Right atrium auricular region (tissue), 2 donors: Measurements from ENCODE around the gene TCP11X1. TPM values are rescaled to one million over a fixed set of nuclear protein-coding genes. Genes with fewer than 3 reads are reported as not detected.
"Not testable (repeated sequence)": the region's sequence is repeated elsewhere in the genome, so short reads cannot be mapped to it uniquely, and the experiment has no call there.

Source experiments
- DNase-seq: peaks from one replicate; pipeline ENCODE4 v3.0.0-alpha.2; 2019; ENCODE audit warnings: low spot score
- H3K27ac ChIP-seq, 2 donors: fragments of 200-600 bp; sonication (generic); 1 replicate in 1 of 2; 2 replicates in 1 of 2; pipeline ENCODE4 v1.5.1; 2016 to 2019
- H3K27me3 ChIP-seq, 2 donors: fragments of 200-600 bp; sonication (generic); one replicate each; pipeline versions ENCODE4 v1.5.1 to v1.6.0; 2017 to 2019
- H3K36me3 ChIP-seq: fragments of 200-600 bp; sonication (generic); one replicate; pipeline ENCODE4 v1.5.1; 2016
- H3K4me1 ChIP-seq, 2 donors: fragments of 200-600 bp; sonication (generic); one replicate each; pipeline versions ENCODE4 v1.5.1 to v1.6.0; 2017 to 2019
- H3K4me3 ChIP-seq, 2 donors: fragments of 200-600 bp; sonication (generic); 1 replicate in 1 of 2; 2 replicates in 1 of 2; pipeline ENCODE4 v1.5.1; 2017 to 2019; ENCODE audit warnings: mild to moderate bottlenecking in 1 of 2, moderate library complexity in 1 of 2
- H3K9me3 ChIP-seq, 2 donors: fragments of 200-600 bp; sonication (generic); one replicate each; pipeline ENCODE4 v1.5.1; 2019
- CTCF ChIP-seq, 2 donors: fragments of 200-600 bp; sonication (generic); IDR thresholded peaks; one replicate each; pipeline ENCODE4 v1.5.1; 2019; ENCODE audit warnings: antibody characterized with exemption in 2 of 2
- total RNA-seq, 2 donors: library from RNA; depleted of rRNA; stranded (reverse); fragments of >200 nt; gene quantifications; one replicate each; pipeline ENCODE4 v1.1.0, GENCODE V29; 2016

TCP11X1 gene
- not detected for total RNA-seq

GRCh38 chrX:102214986-102215385, at the start of gene TCP11X1:
Gene TCP11X1, plus strand, starts transcription at chrX:102215301.
- H3K4me3 ChIP-seq, H3K36me3 ChIP-seq, H3K4me1 ChIP-seq, H3K27ac ChIP-seq, H3K9me3 ChIP-seq, H3K27me3 ChIP-seq, DNase-seq: not testable (repeated sequence)

GRCh38 chrX:102185967-102186720, 29.0 kb upstream of the TCP11X1 start:
- Histone ChIP-seq H3K36me3 (no peaks in the 10 kb centered on the region), H3K9me3 (peaks cover 0 to 9% of the 10 kb centered on the region in 2 donors), H3K4me3 (no peak overlapping the region), H3K27me3 (no peaks in the 10 kb centered on the region), H3K4me1 (no peaks in the 10 kb centered on the region), H3K27ac (no peak overlapping the region)
- DNase-seq, result no peak
- no peak for TF ChIP-seq CTCF (IDR thresholded peaks at IDR 0.05)

- not testable (repeated sequence) for H3K9me3 ChIP-seq, H3K27me3 ChIP-seq, H3K4me3 ChIP-seq, DNase-seq, H3K36me3 ChIP-seq, H3K27ac ChIP-seq, H3K4me1 ChIP-seq
Measured at GRCh38 chrX:102207940-102208339, 7.2 kb upstream of the TCP11X1 start.

DNA sequence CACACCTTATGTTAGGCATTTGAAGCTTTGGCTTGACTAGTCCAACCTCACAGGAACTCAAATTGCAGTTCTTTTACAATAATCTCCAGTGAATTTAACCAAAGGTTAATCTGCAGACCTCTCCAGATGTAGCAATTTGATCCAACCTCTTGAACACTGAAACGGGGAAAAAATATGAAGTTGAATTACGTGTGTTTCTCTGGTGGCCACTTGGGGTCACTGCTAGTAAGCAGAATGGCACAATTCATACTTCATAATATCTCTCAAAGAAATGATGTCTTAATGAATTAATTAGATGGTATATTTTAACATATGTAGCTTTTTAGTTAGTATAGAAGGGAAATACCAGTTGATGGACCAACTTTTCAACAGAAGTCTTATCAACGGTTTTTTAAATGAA, 1.4 kb downstream of the TCP11X1 start:
- not testable (repeated sequence) for H3K36me3 ChIP-seq, H3K9me3 ChIP-seq, H3K4me3 ChIP-seq, DNase-seq, H3K27ac ChIP-seq, H3K4me1 ChIP-seq, H3K27me3 ChIP-seq

DNA sequence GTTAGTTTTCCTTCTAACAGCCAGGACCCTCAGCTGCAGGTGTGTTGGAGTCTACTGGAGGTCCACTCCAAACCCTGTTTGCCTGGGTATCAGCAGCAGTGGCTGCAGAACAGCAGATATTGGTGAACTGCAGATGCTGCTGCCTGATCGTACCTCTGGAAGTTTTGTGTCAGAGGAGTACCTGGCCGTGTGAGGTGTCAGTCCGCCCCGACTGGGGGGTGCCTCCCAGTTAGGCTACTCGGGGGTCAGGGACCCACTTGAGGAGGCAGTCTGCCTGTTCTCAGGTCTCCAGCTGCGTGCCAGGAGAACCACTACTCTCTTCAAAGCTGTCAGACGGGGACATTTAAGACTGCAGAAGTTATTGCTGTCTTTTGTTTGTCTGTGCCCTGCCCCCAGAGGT, 20.6 kb downstream of the TCP11X1 start:
- H3K27me3 ChIP-seq, DNase-seq, H3K9me3 ChIP-seq, H3K4me3 ChIP-seq, H3K36me3 ChIP-seq, H3K4me1 ChIP-seq, H3K27ac ChIP-seq: not testable (repeated sequence)

DNA sequence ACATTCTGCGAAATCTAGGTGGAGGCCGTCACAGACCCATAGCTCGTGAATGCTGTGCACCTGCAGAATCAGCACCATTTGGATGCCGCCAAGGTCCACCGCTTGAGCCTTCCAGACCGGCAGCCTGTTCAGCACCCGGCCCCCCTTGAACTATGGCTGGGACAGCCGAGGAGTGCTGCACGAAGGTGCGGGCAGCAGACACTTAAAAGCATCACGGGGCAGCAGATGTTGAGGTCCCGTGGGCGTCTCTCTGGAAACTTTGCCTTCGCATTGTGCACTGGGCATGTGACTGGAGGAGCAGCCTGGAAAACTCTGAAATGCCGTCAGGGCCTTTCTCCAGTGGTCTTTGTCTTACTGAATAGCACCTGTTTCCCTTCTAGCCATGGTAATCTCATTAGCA, 25.2 kb downstream of the TCP11X1 start:
- not testable (repeated sequence) for H3K27ac ChIP-seq, H3K36me3 ChIP-seq, H3K4me3 ChIP-seq, DNase-seq, H3K4me1 ChIP-seq, H3K9me3 ChIP-seq, H3K27me3 ChIP-seq

DNA sequence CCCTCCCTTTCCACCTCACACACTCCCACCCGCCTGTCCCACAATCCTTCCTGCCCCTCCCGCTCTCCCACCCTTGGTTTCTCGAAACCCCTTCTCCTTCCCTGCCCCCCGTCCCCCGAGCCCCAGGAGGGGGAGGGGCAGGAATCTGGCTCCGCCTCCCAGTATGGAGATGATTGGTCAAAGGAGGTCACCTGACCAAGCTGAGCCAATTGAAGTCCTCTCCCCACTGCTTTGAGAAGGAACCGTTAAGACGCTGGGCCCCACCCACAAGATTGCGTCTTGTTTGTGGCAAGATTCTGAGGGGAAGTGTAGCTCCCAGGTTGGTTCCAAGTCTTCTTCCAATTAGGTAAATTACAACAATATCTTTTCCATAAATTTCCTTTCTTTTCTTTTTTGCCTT, 31.8 kb downstream of the TCP11X1 start, which contains the start of gene NXF2:
Gene NXF2, plus strand, starts transcription at position 275 of the 400 bp plus-strand sequence. CDS start 59,912 bp downstream, outside the sequence.
- H3K27me3 ChIP-seq, H3K4me1 ChIP-seq, H3K36me3 ChIP-seq, DNase-seq, H3K9me3 ChIP-seq, H3K4me3 ChIP-seq, H3K27ac ChIP-seq: not testable (repeated sequence)

DNA sequence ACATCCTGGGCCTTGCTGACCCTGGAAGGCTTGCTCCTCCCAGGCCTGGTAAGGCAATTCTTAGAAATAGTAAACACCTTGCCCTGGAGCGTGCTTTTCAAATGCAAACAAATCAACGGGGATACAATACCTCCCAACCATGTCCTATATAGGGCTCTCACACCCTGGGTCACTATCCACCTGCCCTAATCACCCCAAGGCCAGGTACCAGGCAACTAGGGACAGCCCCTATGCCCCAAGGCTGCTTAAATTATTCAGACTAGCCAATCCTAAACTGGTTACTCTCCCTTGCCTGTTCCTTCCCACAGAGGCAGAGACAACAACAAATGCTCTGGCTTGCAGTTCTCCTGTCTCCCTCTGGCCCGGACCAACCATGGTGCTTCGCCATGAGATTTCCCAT, 57.1 kb downstream of the TCP11X1 start:
- H3K4me3 ChIP-seq, H3K36me3 ChIP-seq, H3K9me3 ChIP-seq: not testable (repeated sequence)

More for the DNA sequence above, 57.1 kb downstream of the TCP11X1 start:
- not testable (repeated sequence) for H3K27ac ChIP-seq, DNase-seq, H3K4me1 ChIP-seq, H3K27me3 ChIP-seq

Other genes with a start within 250 kb of the TCP11X1 start
- gene TCEAL2, start 89.6 kb upstream of the TCP11X1 start, total RNA-seq, result 10 to 100 TPM in 1 of 2 donors, 1 to 10 TPM in 1; 9.6 to 20.8 TPM
- 1 to 10 TPM in 1 of 2 donors, not detected in 1; 1.1 TPM for gene TCEAL6, start 72.8 kb upstream of the TCP11X1 start, total RNA-seq
- 1 to 10 TPM; 3.3 to 4.7 TPM for gene BEX5, start 59.3 kb upstream of the TCP11X1 start, total RNA-seq
- gene NXF2, start 31.9 kb downstream of the TCP11X1 start, total RNA-seq, result not detected
- not detected for gene NXF2B, start 224.7 kb downstream of the TCP11X1 start, total RNA-seq